Epithelial cell of proximal tubule (primary cell): ENCODE data around the gene MRC2. TPM values are rescaled to one million over a fixed set of nuclear protein-coding genes. Genes with fewer than 3 reads are reported as not detected.

Source experiments
- DNase-seq: peaks from one replicate; pipeline ENCODE4 v3.0.0-alpha.2; 2011; ENCODE audit warnings: low read depth
- H3K4me3 ChIP-seq: 2 replicates; pipeline ENCODE4 v1.5.1; 2011; ENCODE audit warnings: low read depth, mild to moderate bottlenecking, low read length
- CTCF ChIP-seq: conservative IDR thresholded peaks from 2 replicates; pipeline ENCODE4 v1.5.1; 2012; ENCODE audit warnings: low read depth, mild to moderate bottlenecking, low read length
- total RNA-seq: library from RNA; depleted of rRNA; stranded (reverse); fragments of >200 nt; gene quantifications from 2 replicates; pipeline ENCODE4 v1.2.3, GENCODE V29; 2015

The MRC2 gene
- total RNA-seq, 1 donor from 2014 or later, result 50.4 TPM

DNA sequence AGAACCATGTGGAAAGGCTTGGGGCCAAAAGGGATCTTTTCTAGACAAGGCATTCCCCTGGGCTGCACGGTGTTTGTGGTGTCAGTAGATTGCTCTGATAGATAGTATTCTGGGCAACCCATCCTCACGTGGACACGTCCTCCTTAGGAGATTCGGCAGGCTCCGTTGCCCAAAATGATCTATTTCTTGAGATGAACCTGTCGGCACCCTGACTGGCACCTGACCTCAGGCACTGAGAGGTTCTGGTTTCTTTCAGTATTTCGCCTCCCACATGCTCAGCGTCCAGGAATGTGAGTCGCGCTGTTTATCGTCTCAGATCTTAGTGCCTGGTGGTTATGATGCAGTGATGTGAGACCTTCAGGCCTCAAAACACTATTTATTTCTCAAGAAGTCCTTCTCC is 91.0 kb downstream of the MRC2 start:
- no peak overlapping the region for H3K4me3 ChIP-seq
- peak; percentile 78 for DNase-seq
- TF ChIP-seq CTCF, result no peak

GRCh38 chr17:62719586-62719985 is 92.1 kb downstream of the MRC2 start:
- no peak for DNase-seq
- TF ChIP-seq CTCF, result no peak
- H3K4me3 ChIP-seq, result no peak overlapping the region

GRCh38 chr17:62720126-62720850 is 92.8 kb downstream of the MRC2 start:
- TF ChIP-seq CTCF, result peak; percentile 45
- no peak overlapping the region for H3K4me3 ChIP-seq
- DNase-seq, result peak; percentile 80

- no peak for TF ChIP-seq CTCF
- no peak for DNase-seq
- H3K4me3 ChIP-seq, result no peak overlapping the region
Observed at GRCh38 chr17:62722625-62723024, 95.2 kb downstream of the MRC2 start.

GRCh38 chr17:62723842-62724241 is 96.4 kb downstream of the MRC2 start:
- TF ChIP-seq CTCF, result no peak
- no peak for DNase-seq
- H3K4me3 ChIP-seq, result no peak overlapping the region

GRCh38 chr17:62724398-62725146 is 97.1 kb downstream of the MRC2 start:
- H3K4me3 ChIP-seq, result no peak overlapping the region
- no peak for TF ChIP-seq CTCF
- DNase-seq, result no peak
